ES-I3 (cell line): ENCODE data around the gene PSMD3.

Source experiments
- H3K36me3 ChIP-seq: 2 replicates; pipeline ENCODE4 v1.6.1; 2013; ENCODE audit warnings: mild to moderate bottlenecking, low read length, control low read depth, moderate library complexity; ENCODE audit not compliant: insufficient read depth
- H3K4me1 ChIP-seq: 2 replicates; pipeline ENCODE4 v1.6.1; 2013; ENCODE audit warnings: mild to moderate bottlenecking, control low read depth, low read length; ENCODE audit not compliant: insufficient read depth
- H3K9ac ChIP-seq: 2 replicates; pipeline ENCODE4 v1.6.1; 2013; ENCODE audit warnings: low read depth, mild to moderate bottlenecking, low read length, moderate library complexity
- H3K9me3 ChIP-seq: 2 replicates; pipeline ENCODE4 v1.6.1; 2013; ENCODE audit warnings: mild to moderate bottlenecking, low read length, moderate library complexity; ENCODE audit not compliant: control insufficient read depth, insufficient read depth

Gene PSMD3

DNA sequence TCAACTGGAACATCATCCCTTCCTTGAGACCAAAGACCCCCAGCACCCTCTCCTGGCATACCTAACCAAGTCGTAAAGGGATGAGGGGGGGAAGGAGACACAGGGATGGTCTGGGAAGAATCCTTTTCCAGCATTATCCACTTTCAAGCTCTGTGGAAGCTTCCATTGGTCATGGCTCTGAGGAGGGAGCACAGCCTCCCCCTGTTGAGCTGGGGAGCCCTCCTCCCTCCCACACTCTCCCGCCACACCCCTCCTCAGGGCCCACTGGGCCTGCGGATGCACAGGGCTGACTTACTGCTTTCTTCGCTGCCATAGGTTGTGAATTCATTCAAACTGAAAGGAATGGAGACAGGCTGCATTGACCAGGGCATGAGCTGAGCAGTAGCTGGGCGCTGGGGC lies 47.0 kb downstream of the PSMD3 start:
- Histone ChIP-seq H3K9me3 (no peaks in the 10 kb centered on the region), H3K36me3 (peaks cover 28% of the 10 kb centered on the region), H3K9ac (no peak overlapping the region), H3K4me1 (no peaks in the 10 kb centered on the region; the same call in 1 of the 2 replicates)

DNA sequence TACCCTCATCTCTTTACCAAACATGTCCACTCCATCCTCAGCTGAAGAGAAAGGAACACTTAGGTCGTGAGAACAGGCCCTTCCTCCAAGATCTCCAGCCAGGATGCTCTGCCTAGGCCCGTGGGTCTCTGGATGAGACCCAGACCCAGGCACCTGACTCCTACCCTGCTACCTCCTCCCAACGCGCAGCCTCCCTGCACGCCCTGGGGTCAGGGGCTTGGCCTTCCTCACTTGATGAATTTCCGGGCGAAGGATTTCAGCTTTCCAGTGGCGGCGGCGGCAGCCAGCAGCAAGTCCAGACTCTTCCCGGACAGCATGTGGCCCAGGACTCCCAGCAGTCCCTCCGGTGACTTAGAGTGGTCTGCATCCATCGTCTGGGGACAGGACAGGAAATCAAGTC lies 48.0 kb downstream of the PSMD3 start:
- Histone ChIP-seq H3K9me3 (no peaks in the 10 kb centered on the region), H3K4me1 (no peaks in the 10 kb centered on the region; the same call in 1 of the 2 replicates), H3K36me3 (peaks cover 33% of the 10 kb centered on the region), H3K9ac (no peak overlapping the region)

DNA sequence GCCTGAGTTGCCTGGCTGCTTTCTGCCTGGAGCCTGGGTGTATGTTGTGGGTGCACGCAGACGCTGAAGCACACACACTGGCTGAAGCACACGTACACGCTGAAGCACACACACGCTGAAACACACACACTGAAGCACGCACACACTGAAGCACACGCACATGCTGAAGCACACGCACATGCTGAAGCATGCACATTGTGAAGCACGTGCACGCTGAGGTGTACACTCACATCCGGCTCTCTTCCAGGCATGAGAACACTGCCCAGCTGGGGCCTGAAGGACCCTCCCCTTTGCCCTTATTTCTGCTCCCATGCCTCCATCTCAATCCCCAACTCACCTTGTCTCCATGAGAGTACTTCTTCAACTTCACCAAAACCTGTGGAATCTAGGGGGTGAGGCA lies 51.1 kb downstream of the PSMD3 start:
- Histone ChIP-seq H3K4me1 (peaks cover 4% of the 10 kb centered on the region; the same call in 1 of the 2 replicates), H3K9me3 (no peaks in the 10 kb centered on the region), H3K9ac (no peak overlapping the region), H3K36me3 (peaks cover 22% of the 10 kb centered on the region)

GRCh38 chr17:40032322-40033320 lies 52.0 kb downstream of the PSMD3 start:
- Histone ChIP-seq H3K9ac (no peak overlapping the region), H3K4me1 (peaks cover 4% of the 10 kb centered on the region; the same call in 1 of the 2 replicates), H3K36me3 (peaks cover 22% of the 10 kb centered on the region), H3K9me3 (no peaks in the 10 kb centered on the region)

- Histone ChIP-seq H3K4me1 (peaks cover 4% of the 10 kb centered on the region; the same call in 1 of the 2 replicates), H3K9me3 (no peaks in the 10 kb centered on the region), H3K36me3 (peaks cover 22% of the 10 kb centered on the region), H3K9ac (no peak overlapping the region)
Observed at GRCh38 chr17:40033339-40033738, 52.7 kb downstream of the PSMD3 start.

DNA sequence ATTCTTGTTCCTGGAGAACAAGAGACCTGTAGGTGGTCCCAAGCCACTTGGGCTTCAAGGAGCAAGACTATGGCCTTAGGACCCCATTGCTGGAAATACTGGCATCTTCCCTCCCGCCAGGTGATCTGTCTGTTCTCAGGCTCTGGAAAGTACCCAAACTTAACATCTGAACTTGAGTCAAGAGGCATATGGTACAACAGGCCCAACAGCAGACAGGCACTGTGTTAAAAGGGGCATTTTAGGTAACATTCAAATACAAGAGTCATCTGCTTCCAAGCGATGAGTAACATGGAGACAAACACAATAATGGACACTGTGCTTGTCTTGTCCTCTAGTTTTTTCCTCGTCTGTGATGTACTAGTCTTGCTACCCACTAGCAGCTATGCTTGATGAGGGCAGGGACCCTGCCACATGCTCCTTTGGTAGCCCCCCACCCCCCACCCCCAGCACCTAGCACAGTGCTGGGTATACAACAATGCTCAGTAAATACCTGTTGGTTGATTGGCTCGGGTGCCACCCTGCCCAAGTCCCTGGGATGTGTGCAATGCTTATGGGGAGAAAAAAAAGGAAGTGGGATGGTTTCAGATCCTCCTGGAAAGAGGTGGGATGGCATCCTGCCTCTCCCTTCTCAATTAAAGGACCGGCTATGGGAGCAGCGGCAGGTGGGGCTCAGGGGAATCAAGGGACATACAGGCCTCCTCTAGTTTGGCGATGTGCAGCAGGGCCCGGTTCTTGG lies 54.0 kb downstream of the PSMD3 start:
- peaks cover 19% of the 10 kb centered on the region for H3K36me3 ChIP-seq
- H3K9ac ChIP-seq, result no peak overlapping the region

GRCh38 chr17:40035162-40035559 lies 54.6 kb downstream of the PSMD3 start:
- no peaks in the 10 kb centered on the region for H3K9me3 ChIP-seq
- no peak overlapping the region for H3K9ac ChIP-seq
- peaks cover 19% of the 10 kb centered on the region for H3K36me3 ChIP-seq
- H3K4me1 ChIP-seq, result peaks cover 15% of the 10 kb centered on the region

More for the DNA sequence above, 54.0 kb downstream of the PSMD3 start:
- peaks cover 15% of the 10 kb centered on the region for H3K4me1 ChIP-seq
- H3K9me3 ChIP-seq, result no peaks in the 10 kb centered on the region

DNA sequence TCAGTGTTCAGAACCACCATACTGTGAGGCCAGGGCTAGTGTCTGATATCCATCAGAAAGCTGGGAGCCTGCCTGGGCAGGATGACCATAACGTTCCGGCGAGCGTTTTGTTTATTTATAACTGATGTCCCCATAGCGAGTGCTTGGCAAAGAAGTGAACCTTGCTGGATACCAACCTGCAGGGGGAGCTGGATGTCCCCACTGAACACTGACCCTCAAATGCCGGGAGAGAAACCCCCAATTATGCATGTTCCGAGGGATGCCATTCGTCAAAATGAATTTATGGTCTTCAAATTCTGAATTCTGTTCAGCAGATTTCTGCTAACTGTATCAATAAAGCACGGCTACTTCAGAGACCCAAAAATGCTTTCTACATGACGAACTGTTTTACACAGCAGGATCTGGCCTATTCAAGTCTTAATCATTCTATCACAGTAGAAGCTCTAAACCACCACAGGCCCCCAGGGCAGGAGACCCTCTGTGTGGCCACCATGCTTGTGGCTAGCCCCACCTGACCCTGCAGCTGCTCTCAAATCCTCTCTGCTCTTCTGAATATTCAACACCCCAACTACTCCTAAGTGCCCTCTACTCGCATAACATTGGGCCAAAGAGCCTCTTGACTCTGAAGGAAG lies 58.4 kb downstream of the PSMD3 start:
- peaks cover 15% of the 10 kb centered on the region for H3K4me1 ChIP-seq
- no peaks in the 10 kb centered on the region for H3K9me3 ChIP-seq
- H3K36me3 ChIP-seq, result peaks cover 4% of the 10 kb centered on the region; the same call in 1 of the 2 replicates
- H3K9ac ChIP-seq, result no peak overlapping the region

- Histone ChIP-seq H3K4me1 (peaks cover 10% of the 10 kb centered on the region; the same call in 1 of the 2 replicates), H3K9ac (no peak overlapping the region), H3K9me3 (no peaks in the 10 kb centered on the region), H3K36me3 (no peaks in the 10 kb centered on the region; the same call in none of the 2 replicates)
Observed at GRCh38 chr17:40041196-40041595, 60.6 kb downstream of the PSMD3 start.
